ENCODE measurements around the gene TRIM6. TPM values are rescaled to one million over a fixed set of nuclear protein-coding genes. Genes with fewer than 3 reads are reported as not detected.

Gene TRIM6
- total and polyA plus RNA-seq, 2 donors: 4.1 to 5.5 TPM

GRCh38 chr11:5658318-5658717 lies 61.9 kb downstream of the TRIM6 start:
- Histone ChIP-seq H3K36me3 (ENCODE audit: insufficient read depth) (no peaks in the 10 kb centered on the region), H3K27ac (ENCODE audit: low read depth) (no peak overlapping the region), H3K4me3 (ENCODE audit: low read depth, low read length) (no peak overlapping the region), H3K4me1 (ENCODE audit: insufficient read depth) (no peaks in the 10 kb centered on the region)
- no peak for DNase-seq (ENCODE audit: extremely low spot score)
- 93% methylated on average over 5 of the region's 5 CpGs for WGBS

Other genes starting within 250 kb of the TRIM6 start
- gene OR51B6, start 245.1 kb upstream of the TRIM6 start, total RNA-seq: not detected
- not detected for gene OR51B6, start 245.1 kb upstream of the TRIM6 start, polyA plus RNA-seq
- gene OR51M1, start 212.8 kb upstream of the TRIM6 start, total RNA-seq: not detected
- not detected for gene OR51M1, start 212.8 kb upstream of the TRIM6 start, polyA plus RNA-seq
- not detected for gene OR51Q1, start 174.5 kb upstream of the TRIM6 start, total RNA-seq
- not detected for gene OR51Q1, start 174.5 kb upstream of the TRIM6 start, polyA plus RNA-seq
- 0.63 TPM for gene OR51I1, start 155.1 kb upstream of the TRIM6 start, total RNA-seq
- not detected for gene OR51I1, start 155.1 kb upstream of the TRIM6 start, polyA plus RNA-seq
- not detected for gene OR51I2, start 147.3 kb upstream of the TRIM6 start, total RNA-seq
- gene OR51I2, start 147.3 kb upstream of the TRIM6 start, polyA plus RNA-seq: not detected
- not detected for gene OR52D1, start 108.0 kb upstream of the TRIM6 start, total RNA-seq
- gene OR52D1, start 108.0 kb upstream of the TRIM6 start, polyA plus RNA-seq: not detected
- 0.58 TPM for gene UBQLN3, start 86.7 kb upstream of the TRIM6 start, total RNA-seq
- gene UBQLN3, start 86.7 kb upstream of the TRIM6 start, polyA plus RNA-seq: not detected
- 0.85 TPM for gene UBQLNL, start 79.9 kb upstream of the TRIM6 start, total RNA-seq
- 0.35 TPM for gene UBQLNL, start 79.9 kb upstream of the TRIM6 start, polyA plus RNA-seq
- gene OR52H1, start 48.1 kb upstream of the TRIM6 start, total RNA-seq: 2.2 TPM
- not detected for gene OR52H1, start 48.1 kb upstream of the TRIM6 start, polyA plus RNA-seq
- not detected for gene OR52B6, start 15.8 kb upstream of the TRIM6 start, total RNA-seq
- gene OR52B6, start 15.8 kb upstream of the TRIM6 start, polyA plus RNA-seq: not detected
- gene TRIM34, start 28.4 kb downstream of the TRIM6 start, total RNA-seq: 17.1 TPM
- gene TRIM34, start 28.4 kb downstream of the TRIM6 start, polyA plus RNA-seq: 6.1 TPM
- gene TRIM5, start 88.4 kb downstream of the TRIM6 start, total RNA-seq: 39.6 TPM
- 11.1 TPM for gene TRIM5, start 88.4 kb downstream of the TRIM6 start, polyA plus RNA-seq
- 49.1 TPM for gene TRIM22, start 93.2 kb downstream of the TRIM6 start, total RNA-seq
- 33.3 TPM for gene TRIM22, start 93.2 kb downstream of the TRIM6 start, polyA plus RNA-seq
- 0.11 TPM for gene OR56B1, start 139.8 kb downstream of the TRIM6 start, total RNA-seq
- not detected for gene OR56B1, start 139.8 kb downstream of the TRIM6 start, polyA plus RNA-seq
- gene OR52N4, start 157.6 kb downstream of the TRIM6 start, total RNA-seq: not detected
- 0.20 TPM for gene OR52N4, start 157.6 kb downstream of the TRIM6 start, polyA plus RNA-seq
- gene OR52N5, start 186.7 kb downstream of the TRIM6 start, total RNA-seq: not detected
- not detected for gene OR52N5, start 186.7 kb downstream of the TRIM6 start, polyA plus RNA-seq
- gene OR52N1, start 194.6 kb downstream of the TRIM6 start, total RNA-seq: not detected
- gene OR52N1, start 194.6 kb downstream of the TRIM6 start, polyA plus RNA-seq: not detected
- gene OR52N2, start 212.3 kb downstream of the TRIM6 start, total RNA-seq: not detected
- not detected for gene OR52N2, start 212.3 kb downstream of the TRIM6 start, polyA plus RNA-seq
- gene OR52E6, start 245.3 kb downstream of the TRIM6 start, total RNA-seq: not detected
- not detected for gene OR52E6, start 245.3 kb downstream of the TRIM6 start, polyA plus RNA-seq

Measured in urinary bladder (tissue), 4 donors.